Adrenal gland (tissue), 12 donors: ENCODE results near the gene SNX8. TPM values are rescaled to one million over a fixed set of nuclear protein-coding genes. Genes with fewer than 3 reads are reported as not detected.
A peak's percentile ranks its signal among the peaks of the same experiment; 100 is the strongest.

Experiments
- DNase-seq, 7 donors: peaks; one replicate each; pipeline ENCODE4 v3.0.0-alpha.2; 2019 to 2020
- H3K27ac ChIP-seq, 5 donors: fragments of 200-600 bp; sonication (generic) in 4 of 5; 1 replicate in 3 of 5; 2 replicates in 2 of 5; pipeline versions ENCODE4 v1.5.1 to v1.8.0; 2016 to 2020; ENCODE audit warnings: mild to moderate bottlenecking in 1 of 5
- H3K27me3 ChIP-seq: fragments of 200-600 bp; 2 replicates; pipeline ENCODE4 v1.8.0; 2021
- H3K36me3 ChIP-seq, 2 donors: fragments of 200-600 bp; replicated peaks in 1 of 2; 1 replicate in 1 of 2; 2 replicates in 1 of 2; pipeline versions ENCODE4 v1.5.1 to v1.8.0; 2018 to 2022
- H3K4me1 ChIP-seq, 2 donors: fragments of 200-600 bp; replicated peaks in 1 of 2; 1 replicate in 1 of 2; 2 replicates in 1 of 2; pipeline versions ENCODE4 v1.5.1 to v1.8.0; 2018 to 2021
- H3K4me3 ChIP-seq, 4 donors: fragments of 200-600 bp; sonication (generic) in 3 of 4; one replicate each; pipeline ENCODE4 v1.5.1; 2016 to 2018
- H3K9me3 ChIP-seq, 3 donors: fragments of 200-600 bp; sonication (generic) in 1 of 3; replicated peaks in 1 of 3; 1 replicate in 2 of 3; 2 replicates in 1 of 3; pipeline versions ENCODE4 v1.5.1 to v1.8.0; 2016 to 2021
- CTCF ChIP-seq, 6 experiments: fragments of 450-650 bp in 4 of 6; fragments of 200-600 bp in 2 of 6; sonication (generic) in 1 of 6; IDR thresholded peaks; 1 replicate in 5 of 6; 2 replicates in 1 of 6; pipeline versions ENCODE4 v1.5.1 to v1.8.0; 2016 to 2021; ENCODE audit warnings: antibody characterized with exemption in 6 of 6, mild to moderate bottlenecking in 2 of 6, moderate library complexity in 1 of 6
- POLR2A ChIP-seq, 2 donors: fragments of 450-650 bp; IDR thresholded peaks; one replicate each; pipeline ENCODE4 v1.6.1; 2017; ENCODE audit warnings: antibody characterized with exemption in 2 of 2, mild to moderate bottlenecking in 2 of 2, moderate library complexity in 1 of 2
- WGBS, 4 donors: extraction: QIAGEN DNeasy Blood & Tissue Kit in 2 of 4; methylation state at CpG; one replicate each; pipeline versions ENCODE4 v1.1.5 to v1.1.7; 2013 to 2017; 5-methylcytosine and 5-hydroxymethylcytosine counted together
- intact Hi-C, 2 donors: fragments of 100-400 bp; cut with DNase I; formaldehyde crosslinking; loops; one replicate each; pipeline versions ENCODE4 v1.14.1 to v1.15.0; 2022 to 2023
- polyA plus RNA-seq, 3 donors: library from polyadenylated mRNA; stranded (reverse); fragments of 200-250 nt in 2 of 3; fragments of 350-450 nt in 1 of 3; fragmentation: Illumina TruSeq in 1 of 3; extraction: RNeasy Lipid Tissue Mini Kit (QIAGEN cat#74804) in 1 of 3; gene quantifications; one replicate each; pipeline ENCODE4 v1.2.3, GENCODE V29; 2013 to 2014
- total RNA-seq, 9 donors: library from RNA; depleted of rRNA in 4 of 9; stranded (reverse); fragments of >200 nt in 4 of 9; fragments of 120-200 nt in 1 of 9; fragmentation: NEBNext Ultra II Directional in 1 of 9; extraction: Animal tissue kit (Norgen Biotek cat#: 25700) in 1 of 9; gene quantifications; one replicate each; pipeline versions ENCODE4 v1.1.0 to v1.2.4, GENCODE V29; 2013 to 2023
- donor health status: healthy with polysubstance abuse.
- donor health status: Bipolar disorder and iron deficiency.
- donor health status: DM: yes; HTN: yes; CAD: no.
- donor health status: DM: no; HTN: no; CAD: no.
- donor health status: DM: no; HTN: no; CAD: no.
- donor health status: DM: yes; HTN: yes; CAD: no.

The SNX8 gene
- total and polyA plus RNA-seq, 12 donors: 5.3 to 40.5 (median 25.9) TPM

GRCh38 chr7:2359610-2360009 is 45.4 kb upstream of the SNX8 start:
- intact Hi-C loops: loop anchor here (5.0 to 10.0 kb wide), 3 partner anchors 43 to 785 kb away; partner anchors contain the start of genes CHST12 (in 1 of the 2), MRM2 (in 1 of the 2), NUDT1 (in 1 of the 2) and PSMG3 (in 1 of the 2)
- 81 to 91% (median 87%) methylated on average over 11 of the region's 11 CpGs for WGBS, 4 donors
- no peaks in the 10 kb centered on the region for H3K27me3 ChIP-seq
- H3K9me3 ChIP-seq: no peaks in the 10 kb centered on the region
- H3K27ac ChIP-seq: peak overlapping the region in 1 of 5 donors; percentile 24
- TF ChIP-seq CTCF (IDR thresholded peaks at IDR 0.05) (no peak), POLR2A (IDR thresholded peaks at IDR 0.05) (no peak)
- peaks cover 17 to 48% of the 10 kb centered on the region in 2 donors for H3K4me1 ChIP-seq
- DNase-seq: peak in 1 of 7 donors; percentile 77
- peaks cover 0 to 38% of the 10 kb centered on the region in 2 donors for H3K36me3 ChIP-seq
- H3K4me3 ChIP-seq: no peak overlapping the region

DNA sequence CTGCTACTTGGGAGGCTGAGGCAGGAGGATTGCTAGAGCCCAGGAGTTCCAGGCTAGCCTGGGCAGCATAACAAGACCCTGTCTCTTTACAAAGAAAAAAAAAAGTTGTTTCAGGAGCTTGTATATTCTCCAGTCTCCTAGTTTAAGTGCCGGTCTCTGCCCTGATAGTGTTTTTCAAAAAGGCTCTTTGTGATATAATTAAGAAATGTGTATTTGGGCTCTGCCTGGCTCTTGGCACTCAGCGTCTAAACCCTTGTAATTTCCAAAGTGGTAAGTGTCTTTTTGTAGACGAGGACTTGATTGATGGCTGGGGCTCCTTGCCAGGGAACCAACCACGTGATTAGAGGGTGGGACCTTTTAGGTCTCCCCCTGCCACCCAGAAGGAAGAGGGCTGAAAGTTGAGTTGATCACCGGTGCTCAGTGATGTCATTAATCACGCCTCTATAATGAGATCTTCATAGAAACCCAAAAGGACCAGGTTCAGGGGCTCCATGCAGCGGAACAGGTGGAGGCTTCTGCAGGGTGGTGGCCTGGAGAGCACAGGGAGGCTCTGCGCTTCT is 44.8 kb upstream of the SNX8 start:
- 54 to 64% (median 57%) methylated on average over 8 of the region's 8 CpGs for WGBS, 4 donors
- TF ChIP-seq CTCF (IDR thresholded peaks at IDR 0.05): no peak
- Histone ChIP-seq H3K27ac (no peak overlapping the region), H3K27me3 (no peaks in the 10 kb centered on the region), H3K4me3 (no peak overlapping the region), H3K9me3 (no peaks in the 10 kb centered on the region), H3K36me3 (peaks cover 0 to 32% of the 10 kb centered on the region in 2 donors), H3K4me1 (peaks cover 17 to 48% of the 10 kb centered on the region in 2 donors)
- intact Hi-C loops: loop anchor here (5.0 to 10.0 kb wide), 3 partner anchors 43 to 784 kb away; partner anchors contain the start of genes CHST12 (in 1 of the 2), MRM2 (in 1 of the 2), NUDT1 (in 1 of the 2) and PSMG3 (in 1 of the 2)
- DNase-seq: peak in 1 of 7 donors; percentile 61

GRCh38 chr7:2357571-2357970 is 43.3 kb upstream of the SNX8 start:
- Histone ChIP-seq H3K4me3 (no peak overlapping the region), H3K27ac (no peak overlapping the region), H3K9me3 (no peaks in the 10 kb centered on the region), H3K4me1 (peaks cover 25 to 56% of the 10 kb centered on the region in 2 donors), H3K27me3 (no peaks in the 10 kb centered on the region), H3K36me3 (peaks cover 0 to 18% of the 10 kb centered on the region in 2 donors)
- WGBS, 4 donors: 65 to 74% (median 70%) methylated on average over 6 of the region's 6 CpGs
- intact Hi-C loops: loop anchor here (5.0 to 10.0 kb wide), 3 partner anchors 45 to 783 kb away; partner anchors contain the start of genes CHST12 (in 1 of the 2), MRM2 (in 1 of the 2), NUDT1 (in 1 of the 2) and PSMG3 (in 1 of the 2)
- no peak for DNase-seq
- TF ChIP-seq CTCF (IDR thresholded peaks at IDR 0.05) (no peak), POLR2A (IDR thresholded peaks at IDR 0.05) (no peak)

- WGBS, 4 donors: 44 to 67% (median 60%) methylated on average over 8 of the region's 8 CpGs
- no peak for TF ChIP-seq CTCF (IDR thresholded peaks at IDR 0.05)
- no peak for TF ChIP-seq POLR2A (IDR thresholded peaks at IDR 0.05)
- DNase-seq: peak in 3 of 7 donors; percentile 24 to 33 (median 28)
- peaks cover 25 to 56% of the 10 kb centered on the region in 2 donors for H3K4me1 ChIP-seq
- H3K27ac ChIP-seq: no peak overlapping the region
- no peaks in the 10 kb centered on the region for H3K27me3 ChIP-seq
- H3K36me3 ChIP-seq: peaks cover 0 to 14% of the 10 kb centered on the region in 2 donors
- no peak overlapping the region for H3K4me3 ChIP-seq
- no peaks in the 10 kb centered on the region for H3K9me3 ChIP-seq
- intact Hi-C loops: loop anchor here (5.0 to 10.0 kb wide), 3 partner anchors 45 to 782 kb away; partner anchors contain the start of genes CHST12 (in 1 of the 2), MRM2 (in 1 of the 2), NUDT1 (in 1 of the 2) and PSMG3 (in 1 of the 2)
These were observed 42.9 kb upstream of the SNX8 start for GRCh38 chr7:2357165-2357564.
